ENCODE measurements around the gene HSD11B1.

The HSD11B1 gene

GRCh38 chr1:209704584-209704983 lies at the start of gene HSD11B1:
Gene HSD11B1 (plus strand): TSS chr1:209704846. CDS start chr1:209704943, 97 bp downstream.
- DNase-seq (ENCODE audit: low read depth), result peak; percentile 98

- no peak for DNase-seq (ENCODE audit: low read depth)
These were observed 49.0 kb upstream of the HSD11B1 start for GRCh38 chr1:209655411-209656231.

- DNase-seq (ENCODE audit: low read depth), result no peak
These were observed 47.3 kb upstream of the HSD11B1 start for GRCh38 chr1:209657140-209657879.

- DNase-seq (ENCODE audit: low read depth), result no peak
These were observed 46.7 kb upstream of the HSD11B1 start for GRCh38 chr1:209657918-209658317.

GRCh38 chr1:209659909-209660308 lies 44.7 kb upstream of the HSD11B1 start:
- DNase-seq (ENCODE audit: low read depth), result peak; percentile 66

- DNase-seq (ENCODE audit: low read depth), result peak; percentile 78
These were observed 43.6 kb upstream of the HSD11B1 start for GRCh38 chr1:209661071-209661470.

- DNase-seq (ENCODE audit: low read depth), result no peak
These were observed 41.7 kb upstream of the HSD11B1 start for GRCh38 chr1:209662879-209663327.

GRCh38 chr1:209667103-209667502 lies 37.5 kb upstream of the HSD11B1 start:
- peak; percentile 69 for DNase-seq (ENCODE audit: low read depth)

- no peak for DNase-seq (ENCODE audit: low read depth)
These were observed 36.9 kb upstream of the HSD11B1 start for GRCh38 chr1:209667708-209668107.

GRCh38 chr1:209670441-209671082 lies 34.1 kb upstream of the HSD11B1 start:
- DNase-seq (ENCODE audit: low read depth), result no peak

- no peak for DNase-seq (ENCODE audit: low read depth)
These were observed 31.7 kb upstream of the HSD11B1 start for GRCh38 chr1:209672705-209673630.

- no peak for DNase-seq (ENCODE audit: low read depth)
These were observed 30.8 kb upstream of the HSD11B1 start for GRCh38 chr1:209673631-209674417.

GRCh38 chr1:209674957-209675564 lies 29.6 kb upstream of the HSD11B1 start, which contains the start of gene G0S2:
Gene G0S2 (plus strand): TSS chr1:209675412. CDS start chr1:209675685, 273 bp downstream.
- DNase-seq (ENCODE audit: low read depth), result peak; percentile 34

- no peak for DNase-seq (ENCODE audit: low read depth)
These were observed 29.0 kb upstream of the HSD11B1 start for GRCh38 chr1:209675565-209676154.

GRCh38 chr1:209678981-209679539 lies 25.6 kb upstream of the HSD11B1 start:
- DNase-seq (ENCODE audit: low read depth), result no peak

GRCh38 chr1:209685821-209686220 lies 18.8 kb upstream of the HSD11B1 start:
- no peak for DNase-seq (ENCODE audit: low read depth)

GRCh38 chr1:209686322-209686721 lies 18.3 kb upstream of the HSD11B1 start:
- no peak for DNase-seq (ENCODE audit: low read depth)

- peak; percentile 82 for DNase-seq (ENCODE audit: low read depth)
These were observed 15.9 kb upstream of the HSD11B1 start for GRCh38 chr1:209688746-209689234.

GRCh38 chr1:209689477-209689876 lies 15.2 kb upstream of the HSD11B1 start:
- DNase-seq (ENCODE audit: low read depth), result peak; percentile 78
